Ishikawa (cell line): ENCODE results near the gene HMCN1.

Source experiments
- CREB1 ChIP-seq: IDR thresholded peaks from 2 replicates; pipeline ENCODE4 v1.6.1; 2012; ENCODE audit warnings: low read depth
- EP300 ChIP-seq: IDR thresholded peaks from 2 replicates; pipeline ENCODE4 v1.6.1; 2012; ENCODE audit warnings: borderline replicate concordance
- FOXM1 ChIP-seq: IDR thresholded peaks from 2 replicates; pipeline ENCODE4 v1.6.1; 2012; ENCODE audit warnings: low read depth, borderline replicate concordance
- MAX ChIP-seq: IDR thresholded peaks from 2 replicates; pipeline ENCODE4 v1.6.1; 2012
- RAD21 ChIP-seq: IDR thresholded peaks from 2 replicates; pipeline ENCODE4 v1.6.1; 2012; ENCODE audit warnings: low read depth
- REST ChIP-seq: IDR thresholded peaks from 2 replicates; pipeline ENCODE4 v1.6.1; 2012; ENCODE audit warnings: low read depth, mild to moderate bottlenecking
- TAF1 ChIP-seq: IDR thresholded peaks from 2 replicates; pipeline ENCODE4 v1.6.1; 2012; ENCODE audit warnings: low read depth, mild to moderate bottlenecking
- USF1 ChIP-seq: IDR thresholded peaks from 2 replicates; pipeline ENCODE4 v1.6.1; 2012
- YY1 ChIP-seq: IDR thresholded peaks from 2 replicates; pipeline ENCODE4 v1.6.1; 2012; ENCODE audit warnings: low read depth
- ZBTB7A ChIP-seq: IDR thresholded peaks from 2 replicates; pipeline ENCODE4 v1.6.1; 2012; ENCODE audit warnings: low read depth

DNA sequence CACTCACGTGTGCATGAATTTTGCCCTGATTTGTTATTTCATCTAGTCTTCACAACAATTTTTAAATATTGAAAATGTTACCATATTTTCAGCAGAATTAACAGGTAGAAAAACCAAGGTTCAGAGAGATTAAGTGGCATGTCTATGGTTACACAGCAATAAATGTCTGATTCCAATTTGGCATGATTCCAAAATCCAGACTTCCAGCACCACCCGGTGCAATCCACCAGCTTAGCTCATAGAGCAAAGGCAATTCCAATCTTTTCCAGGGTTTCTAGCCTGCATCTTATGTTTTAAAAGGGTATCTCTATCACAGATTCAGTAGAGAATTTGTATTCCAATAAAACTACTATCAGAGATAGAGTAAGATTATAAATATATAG is 479.0 kb downstream of the HMCN1 start:
- TF ChIP-seq ZBTB7A (no peak), YY1 (no peak), CREB1 (no peak), EP300 (no peak), REST (no peak), FOXM1 (no peak), MAX (no peak), USF1 (no peak), TAF1 (no peak), RAD21 (no peak)
